Osteoblast (primary cell): ENCODE results near the gene WNK2. TPM values are rescaled to one million over a fixed set of nuclear protein-coding genes. Genes with fewer than 3 reads are reported as not detected.

Experiments used
- DNase-seq: peaks from one replicate; pipeline ENCODE4 v3.0.0; 2011; ENCODE audit warnings: low spot score, mixed read lengths; ENCODE audit not compliant: insufficient read length; ENCODE audit errors: missing footprints
- H2AFZ ChIP-seq: 2 replicates; pipeline ENCODE4 v1.6.0; 2011; ENCODE audit warnings: mild to moderate bottlenecking, low read length
- H3K27ac ChIP-seq: 2 replicates; pipeline ENCODE4 v1.5.1; 2011; ENCODE audit warnings: mild to moderate bottlenecking, low read depth, low read length, moderate library complexity
- H3K27me3 ChIP-seq: 2 replicates; pipeline ENCODE4 v1.6.0; 2012; ENCODE audit warnings: mild to moderate bottlenecking, control low read depth, inconsistent platforms, low read length, moderate library complexity; ENCODE audit not compliant: insufficient read depth
- H3K36me3 ChIP-seq: 2 replicates; pipeline ENCODE4 v1.5.1; 2011; ENCODE audit warnings: mild to moderate bottlenecking, low read length, control low read depth, moderate library complexity; ENCODE audit not compliant: insufficient read depth
- H3K4me1 ChIP-seq: 2 replicates; pipeline ENCODE4 v1.5.1; 2011; ENCODE audit warnings: mild to moderate bottlenecking, low read length, control low read depth, moderate library complexity; ENCODE audit not compliant: insufficient read depth
- H3K4me2 ChIP-seq: 2 replicates; pipeline ENCODE4 v1.6.0; 2011; ENCODE audit warnings: mild to moderate bottlenecking, low read length; ENCODE audit not compliant: insufficient read depth
- H3K4me3 ChIP-seq: fragments of 200-600 bp; sonication (generic); 3 replicates; pipeline ENCODE4 v1.5.1; 2012; ENCODE audit warnings: mild to moderate bottlenecking, low read length, inconsistent platforms; ENCODE audit not compliant: insufficient read depth
- H3K79me2 ChIP-seq: 2 replicates; pipeline ENCODE4 v1.6.0; 2012; ENCODE audit warnings: mild to moderate bottlenecking, low read length, control low read depth, inconsistent platforms; ENCODE audit not compliant: insufficient read depth
- H3K9me3 ChIP-seq: 2 replicates; pipeline ENCODE4 v1.5.1; 2011; ENCODE audit warnings: low read depth, low read length, control low read depth
- H4K20me1 ChIP-seq: 2 replicates; pipeline ENCODE4 v1.6.0; 2012; ENCODE audit warnings: mild to moderate bottlenecking, low read length, control low read depth; ENCODE audit not compliant: insufficient read depth
- CTCF ChIP-seq: IDR thresholded peaks from 2 replicates; pipeline ENCODE4 v1.5.1; 2011; ENCODE audit warnings: mild to moderate bottlenecking, low read depth, low read length, moderate library complexity; ENCODE audit errors: extremely low read depth
- total RNA-seq: library from RNA; depleted of rRNA; stranded (reverse); fragments of >200 nt; gene quantifications from 2 replicates; pipeline ENCODE4 v1.2.3, GENCODE V29; 2012

Gene WNK2
- total RNA-seq, 1 donor, result not detected

GRCh38 chr9:93236541-93237206, 52.7 kb downstream of the WNK2 start:
- Histone ChIP-seq H3K79me2 (no peaks in the 10 kb centered on the region), H3K36me3 (no peaks in the 10 kb centered on the region), H4K20me1 (no peaks in the 10 kb centered on the region), H2AFZ (no peak overlapping the region), H3K27ac (no peak overlapping the region), H3K4me3 (no peak overlapping the region), H3K4me2 (no peak overlapping the region), H3K4me1 (no peaks in the 10 kb centered on the region), H3K9me3 (no peaks in the 10 kb centered on the region), H3K27me3 (no peaks in the 10 kb centered on the region)
- no peak for DNase-seq
- TF ChIP-seq CTCF, result no peak

- Histone ChIP-seq H3K27me3 (no peaks in the 10 kb centered on the region), H3K27ac (no peak overlapping the region), H3K4me1 (no peaks in the 10 kb centered on the region), H3K36me3 (no peaks in the 10 kb centered on the region), H3K4me2 (no peak overlapping the region), H3K79me2 (no peaks in the 10 kb centered on the region), H4K20me1 (no peaks in the 10 kb centered on the region), H3K9me3 (no peaks in the 10 kb centered on the region), H2AFZ (no peak overlapping the region), H3K4me3 (no peak overlapping the region)
- no peak for DNase-seq
- TF ChIP-seq CTCF, result no peak
Observed at GRCh38 chr9:93237540-93237939, 53.6 kb downstream of the WNK2 start.

- Histone ChIP-seq H4K20me1 (no peaks in the 10 kb centered on the region), H3K9me3 (no peaks in the 10 kb centered on the region), H3K36me3 (no peaks in the 10 kb centered on the region), H3K4me3 (no peak overlapping the region), H3K27me3 (no peaks in the 10 kb centered on the region), H3K27ac (no peak overlapping the region), H2AFZ (no peak overlapping the region), H3K4me2 (no peak overlapping the region), H3K4me1 (no peaks in the 10 kb centered on the region), H3K79me2 (no peaks in the 10 kb centered on the region)
- no peak for DNase-seq
- no peak for TF ChIP-seq CTCF
Observed at GRCh38 chr9:93238953-93239925, 55.3 kb downstream of the WNK2 start.

GRCh38 chr9:93240891-93241334, 57.0 kb downstream of the WNK2 start:
- Histone ChIP-seq H2AFZ (no peak overlapping the region), H3K27ac (no peak overlapping the region), H3K4me2 (no peak overlapping the region), H3K79me2 (no peaks in the 10 kb centered on the region), H3K4me1 (no peaks in the 10 kb centered on the region), H3K36me3 (no peaks in the 10 kb centered on the region), H3K9me3 (no peaks in the 10 kb centered on the region), H3K27me3 (no peaks in the 10 kb centered on the region), H3K4me3 (no peak overlapping the region), H4K20me1 (no peaks in the 10 kb centered on the region)
- no peak for DNase-seq
- no peak for TF ChIP-seq CTCF
